BLaER1 (cell line): Measurements from ENCODE around the gene MYBPC2.
A peak's percentile ranks its signal among the peaks of the same experiment; 100 is the strongest.

ENCODE experiments used
- H3K27ac ChIP-seq: shearing (Covaris generic); formaldehyde crosslinking; 2 replicates; pipeline ENCODE4 v1.8.1; 2022
- H3K27me3 ChIP-seq: shearing (Covaris generic); formaldehyde crosslinking; 2 replicates; pipeline ENCODE4 v1.8.1; 2022
- H3K36me3 ChIP-seq: shearing (Covaris generic); formaldehyde crosslinking; 2 replicates; pipeline ENCODE4 v1.8.1; 2022
- H3K4me1 ChIP-seq: shearing (Covaris generic); formaldehyde crosslinking; 2 replicates; pipeline ENCODE4 v1.8.1; 2022
- H3K4me2 ChIP-seq: shearing (Covaris generic); formaldehyde crosslinking; 2 replicates; pipeline ENCODE4 v1.8.1; 2022
- H3K4me3 ChIP-seq: shearing (Covaris generic); formaldehyde crosslinking; 2 replicates; pipeline ENCODE4 v1.8.1; 2022
- H3K9ac ChIP-seq: shearing (Covaris generic); formaldehyde crosslinking; 2 replicates; pipeline ENCODE4 v1.8.1; 2022
- H3K9me3 ChIP-seq: shearing (Covaris generic); formaldehyde crosslinking; 2 replicates; pipeline ENCODE4 v1.8.1; 2022
- H4K20me1 ChIP-seq: shearing (Covaris generic); formaldehyde crosslinking; 2 replicates; pipeline ENCODE4 v1.8.1; 2022
- Cebpa-rat ChIP-seq: shearing (Covaris generic); IDR thresholded peaks from 2 replicates; pipeline ENCODE4 v1.8.1; 2022

MYBPC2 gene

DNA sequence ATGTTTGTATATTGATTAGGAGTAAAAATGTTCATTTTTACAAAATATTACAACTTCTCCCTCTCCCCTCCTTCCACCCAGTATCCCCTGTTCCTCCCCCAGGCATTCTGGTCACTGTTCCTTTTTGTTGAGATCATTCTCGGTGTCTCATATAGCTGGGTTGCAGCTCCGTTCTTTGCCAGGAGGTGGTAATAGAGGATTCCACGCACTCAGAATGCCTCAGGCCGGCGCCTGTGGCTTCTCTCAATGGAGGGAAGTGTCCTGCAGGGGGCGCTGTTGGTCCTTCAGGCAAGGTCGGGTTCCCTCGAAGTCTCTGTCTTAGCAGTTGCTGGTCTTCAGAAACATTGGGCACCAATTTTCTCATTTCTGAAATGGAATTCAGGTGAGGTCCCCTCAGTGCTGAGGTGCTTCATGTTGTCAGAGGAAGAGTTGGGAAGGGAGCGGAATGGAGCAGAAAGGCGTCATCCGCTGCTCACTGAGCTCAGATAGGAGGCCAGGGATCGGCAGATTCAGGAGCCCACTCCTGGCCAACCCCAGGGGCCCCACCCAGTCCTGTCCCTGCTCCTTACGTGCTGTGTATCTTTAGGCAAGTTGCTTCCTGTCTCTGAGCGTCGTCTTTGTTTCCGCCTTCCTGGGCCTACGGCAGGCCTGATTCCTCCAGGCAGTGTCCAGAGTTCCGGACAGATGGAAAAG lies 54.3 kb downstream of the MYBPC2 start:
- H3K27ac ChIP-seq: peak overlapping the region; percentile 68
- peaks cover 3% of the 10 kb centered on the region; the same call in 1 of the 2 replicates for H3K27me3 ChIP-seq
- no peaks in the 10 kb centered on the region for H4K20me1 ChIP-seq
- no peak for TF ChIP-seq Cebpa-rat
- no peak overlapping the region for H3K9ac ChIP-seq
- H3K4me2 ChIP-seq: peak overlapping the region; percentile 66; the same call in 1 of the 2 replicates
- no peak overlapping the region for H3K4me3 ChIP-seq
- no peaks in the 10 kb centered on the region for H3K36me3 ChIP-seq
- peaks cover 42% of the 10 kb centered on the region for H3K4me1 ChIP-seq
- peaks cover 11% of the 10 kb centered on the region; the same call in 1 of the 2 replicates for H3K9me3 ChIP-seq

- no peaks in the 10 kb centered on the region for H4K20me1 ChIP-seq
- H3K4me1 ChIP-seq: peaks cover 50% of the 10 kb centered on the region
- H3K27ac ChIP-seq: peak overlapping the region; percentile 67
- peaks cover 11% of the 10 kb centered on the region; the same call in 1 of the 2 replicates for H3K9me3 ChIP-seq
- peaks cover 7% of the 10 kb centered on the region; the same call in 1 of the 2 replicates for H3K27me3 ChIP-seq
- H3K36me3 ChIP-seq: no peaks in the 10 kb centered on the region
- TF ChIP-seq Cebpa-rat: no peak
- H3K4me3 ChIP-seq: no peak overlapping the region
- H3K9ac ChIP-seq: peak overlapping the region; percentile 48; the same call in 1 of the 2 replicates
- H3K4me2 ChIP-seq: peak overlapping the region; percentile 66
These were observed 55.9 kb downstream of the MYBPC2 start for GRCh38 chr19:50488389-50489194.

DNA sequence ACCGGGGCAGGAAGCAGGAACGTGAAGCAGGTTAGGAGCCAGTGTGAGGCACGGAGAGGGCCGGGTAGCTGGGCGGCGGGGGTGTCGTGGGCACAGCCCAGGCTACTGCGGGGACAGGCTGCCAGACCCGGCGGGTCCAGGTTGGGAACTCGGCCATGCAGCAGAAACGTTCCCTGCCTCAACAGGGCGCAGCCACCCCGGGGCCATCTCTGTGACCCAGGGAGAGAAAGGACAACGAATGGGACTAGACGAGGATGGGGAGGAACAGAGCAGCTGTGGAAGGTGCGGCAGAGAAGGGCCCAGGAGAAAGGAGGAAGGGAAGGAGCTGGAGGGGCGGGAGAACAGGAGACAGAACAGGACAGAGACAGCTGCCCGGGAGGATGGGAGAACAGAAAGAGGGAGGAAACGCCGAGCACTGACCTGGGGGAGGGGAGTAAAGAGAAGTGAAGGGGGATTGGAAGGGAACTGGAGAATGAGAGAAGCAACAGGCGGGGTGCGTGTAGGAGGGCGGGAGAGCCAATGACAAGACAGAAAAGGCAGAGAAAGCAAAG lies 56.8 kb downstream of the MYBPC2 start:
- no peak overlapping the region for H3K4me3 ChIP-seq
- peaks cover 11% of the 10 kb centered on the region; the same call in 1 of the 2 replicates for H3K9me3 ChIP-seq
- no peak for TF ChIP-seq Cebpa-rat
- peaks cover 47% of the 10 kb centered on the region for H3K4me1 ChIP-seq
- H3K36me3 ChIP-seq: no peaks in the 10 kb centered on the region
- no peaks in the 10 kb centered on the region for H4K20me1 ChIP-seq
- H3K27ac ChIP-seq: no peak overlapping the region
- no peak overlapping the region for H3K9ac ChIP-seq
- H3K4me2 ChIP-seq: peak overlapping the region; percentile 66
- peaks cover 10% of the 10 kb centered on the region; the same call in 1 of the 2 replicates for H3K27me3 ChIP-seq

DNA sequence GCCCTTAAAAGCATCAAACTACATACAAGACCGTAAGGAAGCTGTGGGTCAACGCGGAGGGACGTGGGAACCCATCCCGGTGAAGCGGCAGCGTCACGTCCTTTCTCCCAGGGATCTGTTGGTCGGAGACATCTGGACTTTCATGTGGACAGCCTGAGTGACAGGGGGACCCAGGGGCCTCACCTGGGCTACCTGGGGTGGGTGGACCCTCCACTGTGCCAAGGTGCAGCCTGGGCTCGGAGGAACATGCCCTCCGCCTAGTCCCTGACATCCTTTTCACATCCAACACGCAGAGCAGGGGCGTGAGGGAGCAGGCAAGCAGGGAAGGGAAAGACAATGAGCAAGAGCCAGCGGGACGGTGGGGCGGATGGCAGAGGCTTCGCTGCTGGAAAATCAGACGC lies 57.7 kb downstream of the MYBPC2 start:
- no peak overlapping the region for H3K27ac ChIP-seq
- peaks cover 11% of the 10 kb centered on the region; the same call in 1 of the 2 replicates for H3K9me3 ChIP-seq
- H3K4me2 ChIP-seq: no peak overlapping the region
- no peaks in the 10 kb centered on the region for H3K36me3 ChIP-seq
- no peak overlapping the region for H3K9ac ChIP-seq
- peaks cover 10% of the 10 kb centered on the region; the same call in 1 of the 2 replicates for H3K27me3 ChIP-seq
- H3K4me1 ChIP-seq: peaks cover 39% of the 10 kb centered on the region
- no peaks in the 10 kb centered on the region for H4K20me1 ChIP-seq
- no peak for TF ChIP-seq Cebpa-rat
- H3K4me3 ChIP-seq: no peak overlapping the region

GRCh38 chr19:50490991-50491472 lies 58.3 kb downstream of the MYBPC2 start:
- H3K36me3 ChIP-seq: no peaks in the 10 kb centered on the region
- H3K27ac ChIP-seq: no peak overlapping the region
- peaks cover 10% of the 10 kb centered on the region; the same call in 1 of the 2 replicates for H3K27me3 ChIP-seq
- H3K4me1 ChIP-seq: peaks cover 39% of the 10 kb centered on the region
- H3K4me2 ChIP-seq: no peak overlapping the region
- TF ChIP-seq Cebpa-rat: no peak
- H3K9ac ChIP-seq: no peak overlapping the region
- no peaks in the 10 kb centered on the region for H4K20me1 ChIP-seq
- H3K9me3 ChIP-seq: peaks cover 11% of the 10 kb centered on the region; the same call in 1 of the 2 replicates
- no peak overlapping the region for H3K4me3 ChIP-seq

GRCh38 chr19:50492303-50493052 lies 59.8 kb downstream of the MYBPC2 start:
- H4K20me1 ChIP-seq: no peaks in the 10 kb centered on the region
- H3K4me1 ChIP-seq: peaks cover 35% of the 10 kb centered on the region
- no peaks in the 10 kb centered on the region for H3K9me3 ChIP-seq
- H3K36me3 ChIP-seq: no peaks in the 10 kb centered on the region
- H3K4me3 ChIP-seq: no peak overlapping the region
- peak overlapping the region; percentile 30; the same call in 1 of the 2 replicates for H3K27ac ChIP-seq
- H3K4me2 ChIP-seq: peak overlapping the region; percentile 80
- H3K9ac ChIP-seq: no peak overlapping the region
- peaks cover 10% of the 10 kb centered on the region; the same call in 1 of the 2 replicates for H3K27me3 ChIP-seq
- no peak for TF ChIP-seq Cebpa-rat

DNA sequence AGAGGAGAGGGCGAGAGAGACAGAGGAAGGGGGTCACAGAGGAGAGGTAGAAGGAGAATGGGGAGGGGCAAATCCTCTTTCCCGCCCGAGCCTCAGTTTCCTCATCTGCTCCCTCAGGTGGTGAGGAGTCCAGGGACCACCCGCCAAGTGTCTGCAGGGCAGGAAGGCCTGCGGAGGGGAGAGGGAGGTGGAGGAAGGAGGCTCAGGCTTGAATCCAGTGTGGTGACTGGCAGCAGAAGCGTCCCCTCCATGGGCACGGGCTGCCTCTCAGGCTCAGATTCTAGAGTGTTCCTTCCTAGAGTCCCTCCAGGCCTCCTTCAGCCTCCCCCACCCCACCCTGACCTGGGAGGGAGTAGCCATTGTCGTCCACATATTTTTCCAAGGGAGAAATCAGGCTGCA lies 60.5 kb downstream of the MYBPC2 start:
- H3K9me3 ChIP-seq: no peaks in the 10 kb centered on the region
- H3K4me2 ChIP-seq: no peak overlapping the region
- no peak overlapping the region for H3K9ac ChIP-seq
- no peaks in the 10 kb centered on the region for H3K36me3 ChIP-seq
- H3K4me1 ChIP-seq: peaks cover 28% of the 10 kb centered on the region
- peaks cover 10% of the 10 kb centered on the region; the same call in 1 of the 2 replicates for H3K27me3 ChIP-seq
- no peaks in the 10 kb centered on the region for H4K20me1 ChIP-seq
- no peak for TF ChIP-seq Cebpa-rat
- no peak overlapping the region for H3K27ac ChIP-seq
- no peak overlapping the region for H3K4me3 ChIP-seq

- H3K4me2 ChIP-seq: no peak overlapping the region
- no peak overlapping the region for H3K27ac ChIP-seq
- H3K27me3 ChIP-seq: peaks cover 10% of the 10 kb centered on the region; the same call in 1 of the 2 replicates
- TF ChIP-seq Cebpa-rat: no peak
- H4K20me1 ChIP-seq: no peaks in the 10 kb centered on the region
- no peak overlapping the region for H3K4me3 ChIP-seq
- H3K9me3 ChIP-seq: no peaks in the 10 kb centered on the region
- H3K36me3 ChIP-seq: no peaks in the 10 kb centered on the region
- H3K4me1 ChIP-seq: peaks cover 21% of the 10 kb centered on the region
- H3K9ac ChIP-seq: no peak overlapping the region
These were observed 61.7 kb downstream of the MYBPC2 start for GRCh38 chr19:50494186-50495019.
